ENCODE measurements around the gene UNG. TPM values are rescaled to one million over a fixed set of nuclear protein-coding genes. Genes with fewer than 3 reads are reported as not detected.

Gene UNG
- total and polyA plus RNA-seq, 2 experiments from 2014 or later = 90.5 to 209 TPM

- Histone ChIP-seq H3K79me2 (replicated peaks; ENCODE audit: insufficient read depth) (0 out of 2 replicates have a peak, but pooled peaks cover 2% of the 10 kb centered on the region), H2AFZ (no peak overlapping the region), H4K20me1 (replicated peaks; ENCODE audit: insufficient read depth) (no peaks in the 10 kb centered on the region), H3F3A (replicated peaks; ENCODE audit: low read depth) (no peaks in the 10 kb centered on the region), H3K27me3 (ENCODE audit: insufficient read depth) (no peaks in the 10 kb centered on the region), H3K4me2 (no peak overlapping the region), H3K4me3 (no peak overlapping the region), H3K4me1 (ENCODE audit: insufficient read depth) (no peaks in the 10 kb centered on the region), H3K36me3 (ENCODE audit: insufficient read depth) (0 out of 2 replicates have a peak, but pooled peaks cover 8% of the 10 kb centered on the region), H3K27ac (ENCODE audit: low read depth) (no peak overlapping the region), H3K9me2 (ENCODE audit: insufficient read depth) (no peaks in the 10 kb centered on the region)
- Mint-ChIP-seq H3K9me3 (no peaks in the 10 kb centered on the region), H3K4me1 (peaks cover 5% of the 10 kb centered on the region; the same call in 2 of the 3 replicates), H3K27me3 (ENCODE audit: insufficient read depth, low read depth, poor library complexity) (peaks cover under 1% of the 10 kb centered on the region), H3K27ac (no peak overlapping the region), H3K4me3 (no peak overlapping the region), H3K36me3 (ENCODE audit: low read depth) (peaks cover 38% of the 10 kb centered on the region)
- ATAC-seq (no peak), DNase-seq (ENCODE audit: low spot score) (no peak)
- no peak for TF ChIP-seq NANOG (IDR thresholded peaks at IDR 0.05; ENCODE audit: borderline replicate concordance)
- no peak for TF ChIP-seq ETS1 (IDR thresholded peaks at IDR 0.05)
- no peak for TF ChIP-seq REST (IDR thresholded peaks at IDR 0.05; ENCODE audit: unreplicated experiment)
- no peak for TF ChIP-seq CTCF (conservative IDR thresholded peaks at IDR 0.05; ENCODE audit: low read depth in 2 of 2)
- no peak for TF ChIP-seq ZNF331 (CRISPR knock-in tag; IDR thresholded peaks at IDR 0.05; ENCODE audit: low read depth)
- no peak for TF ChIP-seq POLR2AphosphoS5 (IDR thresholded peaks at IDR 0.05; ENCODE audit: low read depth)
- no peak for TF ChIP-seq STAT1 (IDR thresholded peaks at IDR 0.05; ENCODE audit: unreplicated experiment)
- TF ChIP-seq ZNF462 (CRISPR knock-in tag; IDR thresholded peaks at IDR 0.05) = no peak
- no peak for TF ChIP-seq ZNF114 (CRISPR knock-in tag; IDR thresholded peaks at IDR 0.05)
- TF ChIP-seq EZH2 (IDR thresholded peaks at IDR 0.05; ENCODE audit: low read depth, unreplicated experiment) = no peak
- TF ChIP-seq EZH2phosphoT487 (IDR thresholded peaks at IDR 0.05; ENCODE audit: unreplicated experiment) = no peak
- TF ChIP-seq JUNB (IDR thresholded peaks at IDR 0.05; ENCODE audit: unreplicated experiment) = no peak
These were observed 10.1 kb upstream of the UNG start for GRCh38 chr12:109087250-109087649.
